ENCODE results near the gene RFNG.

DNA sequence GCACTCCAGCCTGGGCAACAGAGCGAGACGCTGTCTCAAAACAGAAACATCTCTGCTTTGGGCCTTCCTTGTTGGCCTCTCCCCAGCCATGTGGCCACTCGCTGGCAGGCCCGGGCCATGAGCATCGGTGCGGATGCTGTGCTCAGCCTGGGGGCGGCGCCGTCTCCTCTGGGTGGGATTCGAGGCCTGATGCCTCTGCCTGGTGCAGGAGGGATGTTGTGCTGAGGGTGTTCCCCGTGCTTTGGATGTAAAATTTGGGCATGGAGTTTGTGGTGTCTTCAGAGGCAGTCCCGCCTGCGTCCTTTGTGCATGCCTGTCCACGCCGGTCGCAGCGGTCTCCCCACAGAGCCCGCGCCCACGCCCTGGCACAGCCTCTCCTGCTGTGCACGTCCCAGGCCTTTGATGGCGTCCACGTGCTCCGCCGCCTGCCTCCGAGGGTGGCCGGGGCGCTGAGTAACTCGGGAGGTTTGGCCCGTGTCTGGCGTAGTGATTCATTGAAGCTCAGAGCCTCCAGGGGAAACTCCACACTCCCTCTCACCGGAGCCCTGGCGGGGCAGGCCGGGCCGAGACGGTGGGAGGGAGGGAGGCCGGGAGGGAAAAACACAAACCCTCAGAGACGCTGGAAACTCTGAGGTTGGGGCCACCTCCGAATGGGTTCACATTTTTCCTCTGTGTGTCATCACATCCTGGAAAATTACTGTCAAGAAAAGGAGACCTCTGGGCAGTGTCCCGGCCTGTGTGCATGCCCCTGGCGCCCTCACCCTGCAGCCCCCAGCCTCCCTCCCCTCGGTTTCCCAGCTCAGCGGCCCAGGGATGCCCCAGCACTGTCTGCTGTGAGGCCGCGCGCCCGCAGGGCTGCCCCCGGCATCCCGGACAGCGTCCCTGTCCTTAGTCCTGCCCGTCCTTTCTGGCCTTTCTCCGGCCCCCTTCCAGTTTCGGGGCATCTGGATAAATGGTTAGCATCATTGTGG, 47.9 kb downstream of the RFNG start:
- TF ChIP-seq, protein P1, sequence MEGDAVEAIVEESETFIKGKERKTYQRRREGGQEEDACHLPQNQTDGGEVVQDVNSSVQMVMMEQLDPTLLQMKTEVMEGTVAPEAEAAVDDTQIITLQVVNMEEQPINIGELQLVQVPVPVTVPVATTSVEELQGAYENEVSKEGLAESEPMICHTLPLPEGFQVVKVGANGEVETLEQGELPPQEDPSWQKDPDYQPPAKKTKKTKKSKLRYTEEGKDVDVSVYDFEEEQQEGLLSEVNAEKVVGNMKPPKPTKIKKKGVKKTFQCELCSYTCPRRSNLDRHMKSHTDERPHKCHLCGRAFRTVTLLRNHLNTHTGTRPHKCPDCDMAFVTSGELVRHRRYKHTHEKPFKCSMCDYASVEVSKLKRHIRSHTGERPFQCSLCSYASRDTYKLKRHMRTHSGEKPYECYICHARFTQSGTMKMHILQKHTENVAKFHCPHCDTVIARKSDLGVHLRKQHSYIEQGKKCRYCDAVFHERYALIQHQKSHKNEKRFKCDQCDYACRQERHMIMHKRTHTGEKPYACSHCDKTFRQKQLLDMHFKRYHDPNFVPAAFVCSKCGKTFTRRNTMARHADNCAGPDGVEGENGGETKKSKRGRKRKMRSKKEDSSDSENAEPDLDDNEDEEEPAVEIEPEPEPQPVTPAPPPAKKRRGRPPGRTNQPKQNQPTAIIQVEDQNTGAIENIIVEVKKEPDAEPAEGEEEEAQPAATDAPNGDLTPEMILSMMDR (IDR thresholded peaks at IDR 0.05), result no peak
- TF ChIP-seq POLR2A (IDR thresholded peaks at IDR 0.05), result no peak
